Mesenchymal stem cell (in vitro differentiated cells and primary cell): Measurements from ENCODE around the gene MTOR.

Experiments
- DNase-seq: peaks from one replicate; pipeline ENCODE4 v3.0.0-alpha.2; 2013
- H2AFZ ChIP-seq: one replicate; pipeline ENCODE4 v1.6.1; 2013; ENCODE audit warnings: low read depth, mild to moderate bottlenecking, control low read depth, inconsistent platforms, low read length, moderate library complexity
- H2AK5ac ChIP-seq: 2 replicates; pipeline ENCODE4 v1.6.1; 2013; ENCODE audit warnings: low read length, moderate library complexity, mild to moderate bottlenecking, inconsistent platforms; ENCODE audit not compliant: severe bottlenecking
- H2BK120ac ChIP-seq: one replicate; pipeline ENCODE4 v1.6.1; 2013; ENCODE audit warnings: low read depth, mild to moderate bottlenecking, inconsistent platforms, low read length, moderate library complexity
- H2BK12ac ChIP-seq, 2 experiments: one replicate each; pipeline ENCODE4 v1.6.1; 2013; ENCODE audit warnings: inconsistent platforms in 2 of 2, low read length in 2 of 2, mild to moderate bottlenecking in 2 of 2, moderate library complexity in 2 of 2, control low read depth in 1 of 2
- H2BK15ac ChIP-seq: one replicate; pipeline ENCODE4 v1.6.1; 2013; ENCODE audit warnings: mild to moderate bottlenecking, low read depth, inconsistent platforms; ENCODE audit not compliant: poor library complexity, severe bottlenecking
- H2BK5ac ChIP-seq: 2 replicates; pipeline ENCODE4 v1.6.1; 2013; ENCODE audit warnings: low read depth, mild to moderate bottlenecking, low read length, control low read depth, inconsistent platforms; ENCODE audit not compliant: poor library complexity, severe bottlenecking
- H3K14ac ChIP-seq, 2 experiments: one replicate each; pipeline ENCODE4 v1.6.1; 2013; ENCODE audit warnings: inconsistent platforms in 2 of 2, low read length in 2 of 2, control low read depth in 1 of 2, mild to moderate bottlenecking in 1 of 2, moderate library complexity in 1 of 2
- H3K18ac ChIP-seq, 2 experiments: one replicate each; pipeline ENCODE4 v1.6.1; 2013; ENCODE audit warnings: inconsistent platforms in 2 of 2, low read length in 2 of 2, control low read depth in 1 of 2, low read depth in 1 of 2, mild to moderate bottlenecking in 1 of 2
- H3K23ac ChIP-seq, 2 experiments: one replicate each; pipeline ENCODE4 v1.6.1; 2013; ENCODE audit warnings: inconsistent platforms in 2 of 2, low read length in 2 of 2, mild to moderate bottlenecking in 2 of 2, moderate library complexity in 2 of 2, control low read depth in 1 of 2
- H3K27ac ChIP-seq: 2 replicates; pipeline ENCODE4 v1.5.1; 2013; ENCODE audit warnings: mild to moderate bottlenecking, moderate library complexity, low read length, control low read depth, inconsistent platforms; ENCODE audit not compliant: poor library complexity, severe bottlenecking
- H3K27me3 ChIP-seq, 2 experiments: 2 replicates each; pipeline versions ENCODE4 v1.6.1 to v1.7.0; 2013; ENCODE audit warnings: low read length in 2 of 2, mild to moderate bottlenecking in 2 of 2, moderate library complexity in 2 of 2, control low read depth in 1 of 2, inconsistent platforms in 1 of 2; ENCODE audit not compliant: control insufficient read depth in 1 of 2, insufficient read depth in 1 of 2
- H3K36me3 ChIP-seq, 2 experiments: 2 replicates each; pipeline versions ENCODE4 v1.6.1 to v1.7.0; 2013; ENCODE audit warnings: low read length in 2 of 2, control low read depth in 1 of 2, inconsistent platforms in 1 of 2, low read depth in 1 of 2, mild to moderate bottlenecking in 1 of 2; ENCODE audit not compliant: insufficient read depth in 2 of 2, control insufficient read depth in 1 of 2
- H3K4ac ChIP-seq, 2 experiments: one replicate each; pipeline ENCODE4 v1.6.1; 2013; ENCODE audit warnings: inconsistent platforms in 2 of 2, low read length in 2 of 2, mild to moderate bottlenecking in 2 of 2, moderate library complexity in 2 of 2, control low read depth in 1 of 2, low read depth in 1 of 2
- H3K4me1 ChIP-seq: 2 replicates; pipeline ENCODE4 v1.6.1; 2013; ENCODE audit warnings: low read depth, low read length, control low read depth; ENCODE audit not compliant: control insufficient read depth, insufficient read depth
- H3K4me2 ChIP-seq: 2 replicates; pipeline ENCODE4 v1.6.1; 2013; ENCODE audit warnings: low read length, mild to moderate bottlenecking, inconsistent platforms; ENCODE audit not compliant: poor library complexity, severe bottlenecking
- H3K4me3 ChIP-seq, 2 experiments: 2 replicates each; pipeline versions ENCODE4 v1.5.1 to v1.7.0; 2013; ENCODE audit warnings: low read length in 2 of 2, mild to moderate bottlenecking in 2 of 2, control low read depth in 1 of 2, low read depth in 1 of 2; ENCODE audit not compliant: insufficient read depth in 1 of 2
- H3K79me1 ChIP-seq: replicated peaks from 2 replicates; pipeline ENCODE4 v1.6.1; 2013; ENCODE audit warnings: mild to moderate bottlenecking, control low read depth, low read length, inconsistent platforms; ENCODE audit not compliant: poor library complexity, severe bottlenecking
- H3K9ac ChIP-seq: 2 replicates; pipeline ENCODE4 v1.7.0; 2013; ENCODE audit warnings: mild to moderate bottlenecking, low read length, moderate library complexity
- H3K9me3 ChIP-seq: 2 replicates; pipeline ENCODE4 v1.7.0; 2013; ENCODE audit warnings: mild to moderate bottlenecking, low read length; ENCODE audit not compliant: control insufficient read depth
- H4K8ac ChIP-seq: one replicate; pipeline ENCODE4 v1.6.1; 2013; ENCODE audit warnings: inconsistent platforms, mild to moderate bottlenecking, low read length, moderate library complexity
- H4K91ac ChIP-seq: one replicate; pipeline ENCODE4 v1.6.1; 2013; ENCODE audit warnings: mild to moderate bottlenecking, low read length, inconsistent platforms
- WGBS: methylation state at CpG from one replicate; pipeline ENCODE4 v1.1.7; 2013; ENCODE audit warnings: mixed read lengths; 5-methylcytosine and 5-hydroxymethylcytosine counted together

Gene MTOR

GRCh38 chr1:11158720-11159321, 103.5 kb downstream of the MTOR start:
- no peak overlapping the region for H3K4ac ChIP-seq
- H3K4me2 ChIP-seq = no peak overlapping the region
- no peaks in the 10 kb centered on the region for H3K27me3 ChIP-seq
- no peak overlapping the region for H3K18ac ChIP-seq
- no peak overlapping the region for H2AK5ac ChIP-seq
- H3K9ac ChIP-seq = peak overlapping the region; percentile 86
- H3K79me1 ChIP-seq = peaks cover 11% of the 10 kb centered on the region
- H3K4me3 ChIP-seq = peak overlapping the region in 1 of 2 experiments; percentile 7
- H3K27ac ChIP-seq = peak overlapping the region; percentile 54
- no peak overlapping the region for H2BK120ac ChIP-seq
- H2BK12ac ChIP-seq = no peak overlapping the region
- peak; percentile 55 for DNase-seq
- H3K9me3 ChIP-seq = no peaks in the 10 kb centered on the region
- H4K91ac ChIP-seq = no peak overlapping the region
- H2BK15ac ChIP-seq = no peak overlapping the region
- H2BK5ac ChIP-seq = no peak overlapping the region
- peaks cover 14 to 27% of the 10 kb centered on the region in 2 experiments for H3K36me3 ChIP-seq
- no peak overlapping the region for H2AFZ ChIP-seq
- no peak overlapping the region for H3K23ac ChIP-seq
- peaks cover 5% of the 10 kb centered on the region for H3K4me1 ChIP-seq
- 79% methylated on average over 3 of the region's 3 CpGs for WGBS
- H4K8ac ChIP-seq = no peak overlapping the region
- H3K14ac ChIP-seq = no peak overlapping the region

- Histone ChIP-seq H3K9ac (peak overlapping the region; percentile 86), H3K4me2 (no peak overlapping the region), H3K27me3 (no peaks in the 10 kb centered on the region), H3K18ac (peak overlapping the region in 1 of 2 experiments; percentile 34), H3K27ac (peak overlapping the region; percentile 17), H3K23ac (no peak overlapping the region), H2BK15ac (no peak overlapping the region), H4K91ac (no peak overlapping the region), H2BK12ac (peak overlapping the region in 1 of 2 experiments; percentile 46), H2BK120ac (no peak overlapping the region), H2BK5ac (no peak overlapping the region), H3K36me3 (peaks cover 14 to 30% of the 10 kb centered on the region in 2 experiments), H3K9me3 (no peaks in the 10 kb centered on the region), H3K79me1 (peaks cover 11% of the 10 kb centered on the region), H3K4me3 (peak overlapping the region in 1 of 2 experiments; percentile 45), H2AFZ (no peak overlapping the region), H4K8ac (no peak overlapping the region), H3K14ac (no peak overlapping the region), H3K4ac (no peak overlapping the region), H2AK5ac (no peak overlapping the region), H3K4me1 (peaks cover 5% of the 10 kb centered on the region)
- no peak for DNase-seq
- WGBS = 100% methylated on average over 1 of the region's 3 CpGs
Measured at GRCh38 chr1:11158291-11158690, 104.1 kb downstream of the MTOR start.

GRCh38 chr1:11157867-11158266, 104.5 kb downstream of the MTOR start:
- no peak for DNase-seq
- H2BK5ac ChIP-seq = no peak overlapping the region
- H3K27me3 ChIP-seq = no peaks in the 10 kb centered on the region
- H2AK5ac ChIP-seq = no peak overlapping the region
- peak overlapping the region; percentile 33 for H4K8ac ChIP-seq
- H3K18ac ChIP-seq = no peak overlapping the region
- peaks cover 11% of the 10 kb centered on the region for H3K79me1 ChIP-seq
- H3K23ac ChIP-seq = no peak overlapping the region
- H3K27ac ChIP-seq = no peak overlapping the region
- H3K4me3 ChIP-seq = peak overlapping the region in 1 of 2 experiments; percentile 45
- WGBS = 83% methylated on average over 1 of the region's 2 CpGs
- H3K4me1 ChIP-seq = peaks cover 5% of the 10 kb centered on the region
- H4K91ac ChIP-seq = no peak overlapping the region
- H2AFZ ChIP-seq = no peak overlapping the region
- H2BK12ac ChIP-seq = no peak overlapping the region
- H3K4ac ChIP-seq = no peak overlapping the region
- H2BK15ac ChIP-seq = no peak overlapping the region
- no peak overlapping the region for H3K14ac ChIP-seq
- no peak overlapping the region for H3K4me2 ChIP-seq
- H3K9me3 ChIP-seq = no peaks in the 10 kb centered on the region
- no peak overlapping the region for H2BK120ac ChIP-seq
- peak overlapping the region; percentile 86 for H3K9ac ChIP-seq
- H3K36me3 ChIP-seq = peaks cover 14 to 34% of the 10 kb centered on the region in 2 experiments

DNA sequence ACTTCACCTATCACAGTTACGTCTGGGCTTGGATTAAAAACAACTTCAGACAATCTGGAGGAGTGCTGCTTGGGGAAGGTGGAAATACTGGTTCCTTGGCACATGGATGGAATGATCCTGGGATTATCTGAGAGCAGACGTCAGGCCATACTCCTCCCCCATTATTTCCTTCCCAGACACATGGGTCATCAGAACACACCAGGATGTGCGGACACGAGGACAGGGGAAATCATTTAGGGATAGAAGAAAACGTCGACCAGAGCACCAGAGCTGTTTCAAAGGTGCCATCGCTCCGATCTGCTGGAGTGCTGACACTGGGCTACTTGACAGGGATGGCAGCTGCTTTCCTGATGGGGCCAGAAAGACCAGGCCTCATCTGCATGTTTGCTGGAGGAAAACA, 105.0 kb downstream of the MTOR start:
- H3K36me3 ChIP-seq = peaks cover 16 to 39% of the 10 kb centered on the region in 2 experiments
- H3K9me3 ChIP-seq = no peaks in the 10 kb centered on the region
- H3K4me2 ChIP-seq = no peak overlapping the region
- no peak overlapping the region for H3K4me3 ChIP-seq
- H3K9ac ChIP-seq = peak overlapping the region; percentile 86
- H2BK12ac ChIP-seq = no peak overlapping the region
- H4K8ac ChIP-seq = no peak overlapping the region
- H3K4ac ChIP-seq = no peak overlapping the region
- no peaks in the 10 kb centered on the region for H3K27me3 ChIP-seq
- no peak overlapping the region for H2BK5ac ChIP-seq
- peaks cover 6% of the 10 kb centered on the region for H3K4me1 ChIP-seq
- H2AFZ ChIP-seq = no peak overlapping the region
- DNase-seq = no peak
- H3K23ac ChIP-seq = no peak overlapping the region
- 93% methylated on average over 8 of the region's 8 CpGs for WGBS
- H2BK15ac ChIP-seq = no peak overlapping the region
- H2AK5ac ChIP-seq = no peak overlapping the region
- H4K91ac ChIP-seq = no peak overlapping the region
- H2BK120ac ChIP-seq = no peak overlapping the region
- H3K79me1 ChIP-seq = peaks cover 11% of the 10 kb centered on the region
- no peak overlapping the region for H3K14ac ChIP-seq
- no peak overlapping the region for H3K18ac ChIP-seq
- H3K27ac ChIP-seq = no peak overlapping the region
